GM19438 (cell line): ENCODE data around the gene RTKN.

Experiments used
- ATAC-seq: cut with Tn5 transposase; IDR thresholded peaks from one replicate; pipeline ENCODE4 v1.9.1; 2021; ENCODE audit warnings: low read depth; ENCODE audit not compliant: unreplicated experiment

Gene RTKN

GRCh38 chr2:74419345-74419744 is 22.4 kb downstream of the RTKN start:
- no peak for ATAC-seq

GRCh38 chr2:74418312-74418711 is 23.4 kb downstream of the RTKN start:
- ATAC-seq, result no peak

GRCh38 chr2:74417763-74418162 is 24.0 kb downstream of the RTKN start:
- no peak for ATAC-seq

- ATAC-seq, result no peak
Measured at GRCh38 chr2:74417197-74417596, 24.5 kb downstream of the RTKN start.

GRCh38 chr2:74416778-74417177 is 25.0 kb downstream of the RTKN start:
- ATAC-seq, result no peak

- no peak for ATAC-seq
Measured at GRCh38 chr2:74415762-74416395, 25.9 kb downstream of the RTKN start.

- peak; percentile 60 for ATAC-seq
Measured at GRCh38 chr2:74414881-74415761, 26.6 kb downstream of the RTKN start.

GRCh38 chr2:74414441-74414840 is 27.3 kb downstream of the RTKN start:
- ATAC-seq, result no peak

GRCh38 chr2:74413001-74413698 is 28.6 kb downstream of the RTKN start:
- ATAC-seq, result no peak

GRCh38 chr2:74407682-74408081 is 34.1 kb downstream of the RTKN start:
- no peak for ATAC-seq

GRCh38 chr2:74406035-74406434 is 35.7 kb downstream of the RTKN start:
- no peak for ATAC-seq

- no peak for ATAC-seq
Measured at GRCh38 chr2:74401891-74402290, 39.8 kb downstream of the RTKN start.

- ATAC-seq, result no peak
Measured at GRCh38 chr2:74399785-74400184, 42.0 kb downstream of the RTKN start.

- no peak for ATAC-seq
Measured at GRCh38 chr2:74396149-74396548, 45.6 kb downstream of the RTKN start.

- no peak for ATAC-seq
Measured at GRCh38 chr2:74393525-74393924, 48.2 kb downstream of the RTKN start.

- ATAC-seq, result no peak
Measured at GRCh38 chr2:74392449-74392743, 49.3 kb downstream of the RTKN start.

GRCh38 chr2:74391580-74392448 is 49.9 kb downstream of the RTKN start:
- ATAC-seq, result peak; percentile 79

GRCh38 chr2:74391209-74391579 is 50.5 kb downstream of the RTKN start:
- ATAC-seq, result peak; percentile 44

GRCh38 chr2:74390606-74391005 is 51.1 kb downstream of the RTKN start:
- ATAC-seq, result no peak

GRCh38 chr2:74387346-74387745 is 54.4 kb downstream of the RTKN start:
- no peak for ATAC-seq

GRCh38 chr2:74385396-74385795 is 56.3 kb downstream of the RTKN start:
- no peak for ATAC-seq
